IPS-15b (cell line): ENCODE measurements around the gene RAD51B.

Experiments used
- H3K27me3 ChIP-seq: one replicate; pipeline ENCODE4 v1.6.1; 2013; ENCODE audit warnings: low read length; ENCODE audit not compliant: control insufficient read depth, insufficient read depth
- H3K36me3 ChIP-seq: one replicate; pipeline ENCODE4 v1.6.1; 2013; ENCODE audit warnings: low read length; ENCODE audit not compliant: control insufficient read depth, insufficient read depth
- H3K4me1 ChIP-seq: one replicate; pipeline ENCODE4 v1.6.1; 2013; ENCODE audit warnings: mild to moderate bottlenecking, low read length; ENCODE audit not compliant: control insufficient read depth, insufficient read depth
- H3K4me3 ChIP-seq: one replicate; pipeline ENCODE4 v1.5.1; 2013; ENCODE audit warnings: low read depth, low read length
- H3K9ac ChIP-seq: one replicate; pipeline ENCODE4 v1.6.1; 2013; ENCODE audit warnings: low read depth, mild to moderate bottlenecking, low read length
- H3K9me3 ChIP-seq: one replicate; pipeline ENCODE4 v1.6.1; 2013; ENCODE audit warnings: mild to moderate bottlenecking, low read length; ENCODE audit not compliant: control insufficient read depth, insufficient read depth

The RAD51B gene

DNA sequence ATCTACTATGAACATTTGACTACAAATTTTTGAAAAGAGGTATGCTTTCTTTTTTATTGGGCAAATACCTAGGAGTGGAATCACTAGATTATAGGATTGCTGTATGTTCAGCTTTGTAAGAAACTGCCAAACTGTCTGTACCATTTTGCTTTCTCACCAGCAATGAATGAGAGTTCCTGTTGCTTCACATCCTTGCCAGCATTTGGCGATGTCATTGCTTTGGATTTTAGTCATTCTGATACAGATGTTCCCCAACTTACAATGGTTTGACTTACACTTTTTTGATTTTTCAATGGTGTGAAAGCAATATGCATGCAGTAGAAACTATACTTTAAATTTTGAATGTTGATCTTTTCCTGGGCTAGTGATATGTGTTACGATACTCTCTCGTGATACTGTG is 328.7 kb downstream of the RAD51B start:
- Histone ChIP-seq H3K4me1 (no peaks in the 10 kb centered on the region), H3K9me3 (no peaks in the 10 kb centered on the region), H3K4me3 (no peak overlapping the region), H3K9ac (no peak overlapping the region), H3K27me3 (no peaks in the 10 kb centered on the region), H3K36me3 (no peaks in the 10 kb centered on the region)

DNA sequence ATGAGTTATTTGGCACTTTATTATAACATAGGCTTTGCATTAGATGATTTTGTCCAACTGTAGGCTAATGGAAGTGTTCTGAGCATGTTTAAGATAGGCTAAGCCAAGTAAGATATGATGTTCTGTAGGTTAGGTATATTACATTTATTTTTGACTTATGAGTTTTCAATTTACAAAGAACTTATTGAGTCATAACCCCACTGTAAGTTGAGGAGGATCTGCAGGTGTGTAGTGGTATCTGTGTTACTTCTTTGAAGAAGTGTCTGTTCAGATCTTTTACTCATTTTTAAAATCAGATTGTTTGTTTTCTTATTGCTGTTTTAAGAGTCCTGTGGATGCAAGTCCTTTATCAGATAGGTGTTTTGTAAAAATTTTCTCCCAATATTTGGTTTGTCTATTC is 329.2 kb downstream of the RAD51B start:
- no peaks in the 10 kb centered on the region for H3K36me3 ChIP-seq
- no peak overlapping the region for H3K4me3 ChIP-seq
- no peak overlapping the region for H3K9ac ChIP-seq
- H3K9me3 ChIP-seq, result no peaks in the 10 kb centered on the region
- no peaks in the 10 kb centered on the region for H3K27me3 ChIP-seq
- no peaks in the 10 kb centered on the region for H3K4me1 ChIP-seq

DNA sequence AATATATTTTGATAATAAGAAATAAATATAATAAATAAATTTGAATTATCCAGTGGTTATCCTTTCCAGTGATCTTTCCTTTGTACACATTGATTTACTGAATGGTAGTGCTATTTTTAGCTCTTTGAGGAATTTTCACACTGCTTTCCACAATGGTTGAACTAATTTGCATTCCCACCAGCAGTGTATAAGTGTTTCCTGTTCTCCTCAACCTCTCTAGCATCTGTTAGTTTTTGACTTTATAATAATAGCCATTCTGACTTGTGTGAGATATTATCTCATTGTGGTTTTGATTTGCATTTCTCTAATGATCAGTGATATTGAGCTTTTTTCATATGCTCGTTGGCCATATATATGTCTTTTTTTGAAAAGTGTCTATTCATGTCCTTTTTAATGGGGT is 333.7 kb downstream of the RAD51B start:
- Histone ChIP-seq H3K4me1 (no peaks in the 10 kb centered on the region), H3K27me3 (no peaks in the 10 kb centered on the region), H3K9me3 (no peaks in the 10 kb centered on the region), H3K4me3 (no peak overlapping the region), H3K9ac (no peak overlapping the region), H3K36me3 (no peaks in the 10 kb centered on the region)

DNA sequence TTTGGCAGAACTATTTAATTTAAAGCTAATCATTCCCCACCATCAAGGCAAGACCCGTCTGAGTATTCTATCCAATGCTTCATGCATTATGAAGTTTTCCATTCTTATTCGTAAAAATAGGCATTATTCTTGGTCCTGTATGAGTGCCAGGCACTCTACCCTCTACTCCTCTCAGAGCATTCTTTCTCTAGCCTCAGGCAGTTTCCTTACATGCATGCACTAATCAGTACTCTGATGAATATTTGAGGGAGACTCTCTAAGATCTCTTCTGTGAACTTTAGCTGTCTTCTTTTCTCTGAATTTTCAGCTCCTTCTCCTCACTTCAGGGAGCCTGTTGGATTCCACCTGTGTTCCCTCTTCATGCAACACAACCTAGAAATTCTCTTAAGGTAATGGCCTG is 334.7 kb downstream of the RAD51B start:
- H3K9me3 ChIP-seq, result no peaks in the 10 kb centered on the region
- no peaks in the 10 kb centered on the region for H3K36me3 ChIP-seq
- no peaks in the 10 kb centered on the region for H3K4me1 ChIP-seq
- H3K9ac ChIP-seq, result no peak overlapping the region
- H3K27me3 ChIP-seq, result no peaks in the 10 kb centered on the region
- H3K4me3 ChIP-seq, result no peak overlapping the region

DNA sequence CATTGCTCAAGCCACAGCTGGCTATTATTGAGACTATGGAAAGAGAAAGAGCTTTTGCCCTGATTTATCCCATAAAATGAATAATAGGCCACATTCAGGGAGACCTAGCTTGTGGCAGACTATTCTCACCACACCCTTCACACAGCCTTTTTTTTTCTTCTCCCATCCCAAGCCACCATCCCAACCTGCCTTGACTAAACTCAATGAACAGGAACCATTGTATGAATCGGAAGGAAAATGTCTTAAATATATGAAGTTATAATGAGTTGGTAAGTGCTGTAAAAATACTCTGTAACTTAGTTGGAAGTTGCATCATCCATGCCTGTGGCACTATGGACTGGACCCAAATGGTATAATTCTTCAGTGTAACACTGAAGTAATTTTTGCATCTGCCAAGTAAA is 338.4 kb downstream of the RAD51B start:
- Histone ChIP-seq H3K9ac (no peak overlapping the region), H3K36me3 (no peaks in the 10 kb centered on the region), H3K27me3 (no peaks in the 10 kb centered on the region), H3K9me3 (no peaks in the 10 kb centered on the region), H3K4me1 (no peaks in the 10 kb centered on the region), H3K4me3 (no peak overlapping the region)

DNA sequence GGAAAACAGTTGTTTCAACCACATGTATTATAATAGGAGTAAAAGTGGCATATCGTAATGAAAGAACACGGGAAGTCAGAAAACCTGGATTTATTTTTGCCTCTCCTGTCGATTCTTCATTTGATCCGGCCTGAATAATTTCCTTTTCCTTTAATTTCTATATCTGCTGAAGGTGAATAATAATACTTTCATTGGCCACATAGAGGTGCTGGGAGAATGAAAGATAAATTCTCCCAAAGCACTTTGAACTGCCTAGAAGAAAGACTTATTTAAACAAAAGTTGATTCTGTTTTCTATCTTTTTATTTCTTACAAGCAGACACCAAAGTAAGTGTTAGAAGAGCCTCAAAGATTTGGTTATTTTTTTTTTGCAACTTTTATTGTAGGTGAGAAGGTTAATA is 339.1 kb downstream of the RAD51B start:
- no peak overlapping the region for H3K4me3 ChIP-seq
- no peaks in the 10 kb centered on the region for H3K27me3 ChIP-seq
- H3K36me3 ChIP-seq, result no peaks in the 10 kb centered on the region
- no peaks in the 10 kb centered on the region for H3K4me1 ChIP-seq
- H3K9me3 ChIP-seq, result no peaks in the 10 kb centered on the region
- no peak overlapping the region for H3K9ac ChIP-seq

DNA sequence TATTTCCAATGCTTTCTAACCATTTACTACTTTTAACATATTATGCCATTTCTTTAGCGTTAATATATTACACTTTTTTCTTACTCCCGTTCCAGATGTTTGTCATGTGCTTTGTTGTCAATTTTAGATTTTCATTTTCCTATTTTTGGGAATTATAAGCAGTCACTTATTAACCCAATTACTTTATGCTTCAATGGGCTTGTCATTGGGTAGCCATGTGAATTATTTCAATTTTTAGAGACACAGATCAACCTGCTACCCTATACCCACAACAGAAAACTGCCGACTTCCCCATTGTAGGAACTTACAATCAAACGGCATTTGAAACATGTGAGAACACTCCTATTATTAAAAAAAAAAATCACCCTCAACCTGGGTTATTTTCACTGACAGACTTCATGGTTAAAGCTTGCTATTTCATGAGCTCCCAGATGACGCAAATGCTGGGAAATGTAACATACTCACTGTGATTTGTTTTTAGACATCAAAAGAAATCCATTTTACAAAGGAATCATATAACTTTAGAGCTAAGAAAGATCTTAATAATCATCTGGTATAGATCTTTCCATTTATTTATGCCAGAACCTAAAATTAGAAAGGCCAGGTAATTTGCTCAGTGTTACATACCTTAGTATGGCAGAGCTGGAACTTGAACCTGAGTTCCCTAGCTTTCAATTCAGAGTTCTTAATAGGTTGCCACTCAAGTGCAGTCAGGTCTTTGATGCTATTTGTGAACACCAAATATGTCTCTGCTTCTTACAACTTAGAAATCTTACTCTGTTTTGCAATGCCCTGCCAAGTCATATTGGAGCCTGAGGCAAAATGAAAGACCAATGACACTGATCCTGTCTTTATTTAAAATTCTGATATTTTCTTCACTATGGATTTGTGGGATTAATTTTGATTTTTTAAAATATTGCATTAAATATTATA is 340.4 kb downstream of the RAD51B start:
- Histone ChIP-seq H3K9me3 (no peaks in the 10 kb centered on the region), H3K36me3 (no peaks in the 10 kb centered on the region), H3K4me3 (no peak overlapping the region), H3K9ac (no peak overlapping the region), H3K27me3 (no peaks in the 10 kb centered on the region), H3K4me1 (peaks cover 3% of the 10 kb centered on the region)

DNA sequence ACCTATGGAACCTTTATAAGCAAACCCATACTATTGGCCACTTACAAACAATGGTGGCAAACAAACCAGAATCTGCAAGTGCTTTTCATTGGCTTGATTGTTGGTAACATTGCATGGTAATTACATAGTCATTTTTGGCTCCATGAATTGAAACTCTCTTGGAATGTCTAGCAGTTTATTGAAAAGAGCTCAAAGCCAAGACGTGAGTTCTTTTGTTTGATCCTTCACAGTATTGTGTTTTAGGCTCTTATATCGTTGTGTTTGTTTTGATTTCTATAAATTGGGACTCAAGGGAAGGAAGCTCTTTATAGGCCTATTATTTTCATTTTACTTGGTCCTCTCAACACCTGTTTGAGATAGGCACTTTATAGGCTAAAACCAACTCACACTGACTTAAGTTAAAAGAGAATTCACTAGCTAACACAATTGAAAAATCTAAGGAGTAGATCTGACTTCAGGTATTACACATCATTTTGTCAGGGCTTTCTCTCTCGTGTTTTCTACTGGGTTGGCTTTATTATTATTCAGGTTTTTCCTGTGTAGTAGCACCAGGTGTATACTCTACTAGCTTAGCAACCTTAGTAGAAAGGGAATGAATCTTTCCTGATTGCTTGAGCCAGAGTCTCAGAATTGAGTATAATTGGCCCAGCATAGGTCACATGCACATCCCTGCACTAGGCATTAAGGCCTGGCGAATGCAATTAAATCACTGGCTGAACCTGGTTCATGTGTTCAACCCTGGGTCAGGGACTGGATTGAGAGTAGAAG is 341.4 kb downstream of the RAD51B start:
- H3K4me1 ChIP-seq, result peaks cover 3% of the 10 kb centered on the region
- no peaks in the 10 kb centered on the region for H3K27me3 ChIP-seq
- H3K9ac ChIP-seq, result no peak overlapping the region
- H3K9me3 ChIP-seq, result no peaks in the 10 kb centered on the region
- no peak overlapping the region for H3K4me3 ChIP-seq
- H3K36me3 ChIP-seq, result no peaks in the 10 kb centered on the region

DNA sequence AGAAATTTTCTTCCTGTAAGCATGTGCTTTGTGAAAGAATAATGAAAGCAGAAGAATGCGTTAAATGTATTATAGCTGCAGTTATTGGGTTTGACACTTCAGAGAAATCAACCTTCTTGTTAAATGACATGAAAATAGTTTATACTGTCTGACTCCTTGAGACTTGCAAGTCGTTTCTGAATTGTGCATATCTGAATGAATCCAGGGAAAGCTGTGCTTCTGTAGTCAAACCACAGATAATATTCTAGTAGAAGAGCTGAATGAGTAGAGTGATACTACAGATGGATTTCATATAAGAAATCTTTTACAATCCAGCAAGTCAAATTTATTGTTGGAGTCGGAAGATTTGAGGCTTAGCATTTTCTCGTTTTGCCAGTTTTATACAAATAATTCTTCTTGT is 343.3 kb downstream of the RAD51B start:
- no peak overlapping the region for H3K4me3 ChIP-seq
- no peaks in the 10 kb centered on the region for H3K9me3 ChIP-seq
- H3K9ac ChIP-seq, result no peak overlapping the region
- no peaks in the 10 kb centered on the region for H3K27me3 ChIP-seq
- no peaks in the 10 kb centered on the region for H3K36me3 ChIP-seq
- H3K4me1 ChIP-seq, result peaks cover 3% of the 10 kb centered on the region

DNA sequence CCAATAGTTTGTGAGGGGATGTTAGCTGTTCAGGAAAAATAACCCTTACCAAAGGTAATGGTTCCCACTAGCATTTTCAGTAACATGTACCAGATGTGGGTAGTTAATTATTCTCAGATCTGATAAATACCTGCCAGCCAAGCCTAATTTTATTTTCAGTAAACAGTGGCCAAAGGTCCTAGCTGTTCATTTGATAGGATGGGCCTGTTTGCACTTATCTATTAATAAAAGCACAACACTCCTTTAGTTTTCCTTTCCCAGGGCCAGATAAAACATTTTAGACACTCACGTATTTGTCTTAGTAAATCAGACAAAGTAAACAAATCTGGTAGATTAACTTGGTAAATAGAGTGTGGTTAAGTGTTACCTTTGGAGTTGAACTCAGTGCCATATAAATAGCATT is 345.1 kb downstream of the RAD51B start:
- Histone ChIP-seq H3K27me3 (no peaks in the 10 kb centered on the region), H3K9ac (no peak overlapping the region), H3K4me3 (no peak overlapping the region)

DNA sequence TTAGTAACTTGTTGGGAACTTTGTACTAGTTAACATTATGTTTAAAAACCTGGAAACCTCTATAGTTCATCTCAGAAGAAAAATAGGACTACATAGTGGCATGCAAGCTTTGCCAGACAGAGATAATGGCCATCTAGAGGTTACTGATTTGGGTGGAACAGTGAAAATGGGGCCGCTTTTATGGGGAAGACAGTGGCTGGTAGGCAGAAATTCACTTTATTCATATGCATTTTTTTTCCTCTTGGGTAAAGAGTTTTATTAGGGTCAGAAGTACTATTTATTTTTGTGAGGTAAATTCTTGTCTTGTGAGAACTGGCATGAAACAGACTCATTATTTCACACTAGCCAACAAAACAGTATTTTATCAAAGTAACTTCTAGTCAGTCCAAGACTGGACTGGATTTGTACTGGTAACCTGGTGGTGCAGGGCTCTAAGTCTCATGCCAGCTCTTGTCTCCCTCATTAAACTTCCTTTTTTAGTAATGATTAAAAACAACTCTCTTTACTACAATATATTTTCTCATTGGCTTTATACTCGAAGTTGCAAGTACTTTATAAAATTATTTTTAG is 345.8 kb downstream of the RAD51B start:
- H3K9ac ChIP-seq, result no peak overlapping the region
- H3K4me3 ChIP-seq, result no peak overlapping the region
- H3K4me1 ChIP-seq, result peaks cover 3% of the 10 kb centered on the region
- no peaks in the 10 kb centered on the region for H3K36me3 ChIP-seq
- H3K9me3 ChIP-seq, result no peaks in the 10 kb centered on the region
- no peaks in the 10 kb centered on the region for H3K27me3 ChIP-seq

More for the DNA sequence above, 345.1 kb downstream of the RAD51B start:
- Histone ChIP-seq H3K4me1 (peaks cover 3% of the 10 kb centered on the region), H3K9me3 (no peaks in the 10 kb centered on the region), H3K36me3 (no peaks in the 10 kb centered on the region)
